ENCODE data around the gene DDN. TPM values are rescaled to one million over a fixed set of nuclear protein-coding genes. Genes with fewer than 3 reads are reported as not detected.

DDN gene
- 0.57 to 1.1 TPM (median 0.81 TPM) in 5 replicates for total RNA-seq (2022; extraction: Qiagen RNA extraction)

GRCh38 chr12:48999371-49000131, at the start of gene DDN:
Gene DDN (minus strand): TSS chr12:48999375. CDS start chr12:48999287, 88 bp downstream.

GRCh38 chr12:49018261-49019119, 19.3 kb upstream of the DDN start, which contains the start of gene PRKAG1:
Gene PRKAG1 (minus strand): TSS chr12:49018776. CDS start chr12:49018740, 36 bp downstream.

GRCh38 chr12:48978291-48978740, 20.9 kb downstream of the DDN start, which contains the start of gene WNT1:
Gene WNT1 (plus strand): TSS chr12:48978322. CDS start chr12:48978651, 329 bp downstream.

GRCh38 chr12:48957141-48958048, 41.8 kb downstream of the DDN start, which contains the start of gene ARF3:
Gene ARF3 (minus strand): TSS chr12:48957487. CDS start chr12:48941095, 16,392 bp downstream.

Other genes starting within 250 kb of the DDN start
- 10.0 to 15.1 TPM (median 13.8 TPM) in 5 replicates for gene ADCY6, start 210.3 kb downstream of the DDN start, total RNA-seq (2022; extraction: Qiagen RNA extraction)
- gene CACNB3, start 180.9 kb downstream of the DDN start, total RNA-seq (2022; extraction: Qiagen RNA extraction), result 33.2 to 48.4 TPM (median 37.0 TPM) in 5 replicates
- gene DDX23, start 147.2 kb downstream of the DDN start, total RNA-seq (2022; extraction: Qiagen RNA extraction), result 73.6 to 82.3 TPM (median 78.8 TPM) in 5 replicates
- gene RND1, start 133.5 kb downstream of the DDN start, total RNA-seq (2022; extraction: Qiagen RNA extraction), result 4.3 to 8.4 TPM (median 5.8 TPM) in 5 replicates
- 44.9 to 64.2 TPM (median 56.2 TPM) in 5 replicates for gene FKBP11, start 73.9 kb downstream of the DDN start, total RNA-seq (2022; extraction: Qiagen RNA extraction)
- gene ARF3, start 41.9 kb downstream of the DDN start, total RNA-seq (2022; extraction: Qiagen RNA extraction), result 116 to 163 TPM (median 156 TPM) in 5 replicates
- gene WNT10B, start 27.6 kb downstream of the DDN start, total RNA-seq (2022; extraction: Qiagen RNA extraction), result 1.5 to 2.5 TPM (median 2.2 TPM) in 5 replicates
- not detected in 5 replicates for gene WNT1, start 21.1 kb downstream of the DDN start, total RNA-seq (2022; extraction: Qiagen RNA extraction)
- 37.6 to 48.4 TPM (median 39.8 TPM) in 5 replicates for gene PRKAG1, start 19.4 kb upstream of the DDN start, total RNA-seq (2022; extraction: Qiagen RNA extraction)
- 32.9 to 40.7 TPM (median 36.5 TPM) in 5 replicates for gene KMT2D, start 61.4 kb upstream of the DDN start, total RNA-seq (2022; extraction: Qiagen RNA extraction)
- 3.3 to 6.0 TPM (median 4.6 TPM) in 5 replicates for gene RHEBL1, start 70.6 kb upstream of the DDN start, total RNA-seq (2022; extraction: Qiagen RNA extraction)
- not detected in 5 replicates for gene DHH, start 95.4 kb upstream of the DDN start, total RNA-seq (2022; extraction: Qiagen RNA extraction)
- gene LMBR1L, start 111.5 kb upstream of the DDN start, total RNA-seq (2022; extraction: Qiagen RNA extraction), result 12.7 to 18.4 TPM (median 13.4 TPM) in 5 replicates
- gene TUBA1B, start 132.0 kb upstream of the DDN start, total RNA-seq (2022; extraction: Qiagen RNA extraction), result 2,300 to 2,554 TPM (median 2,409 TPM) in 5 replicates
- gene TUBA1A, start 189.7 kb upstream of the DDN start, total RNA-seq (2022; extraction: Qiagen RNA extraction), result 178 to 232 TPM (median 219 TPM) in 5 replicates